ENCODE measurements around the gene LRCH1. TPM values are rescaled to one million over a fixed set of nuclear protein-coding genes. Genes with fewer than 3 reads are reported as not detected.

Gene LRCH1
- total and polyA plus RNA-seq, 7 donors = 1.7 to 7.9 (median 4.1) TPM

DNA sequence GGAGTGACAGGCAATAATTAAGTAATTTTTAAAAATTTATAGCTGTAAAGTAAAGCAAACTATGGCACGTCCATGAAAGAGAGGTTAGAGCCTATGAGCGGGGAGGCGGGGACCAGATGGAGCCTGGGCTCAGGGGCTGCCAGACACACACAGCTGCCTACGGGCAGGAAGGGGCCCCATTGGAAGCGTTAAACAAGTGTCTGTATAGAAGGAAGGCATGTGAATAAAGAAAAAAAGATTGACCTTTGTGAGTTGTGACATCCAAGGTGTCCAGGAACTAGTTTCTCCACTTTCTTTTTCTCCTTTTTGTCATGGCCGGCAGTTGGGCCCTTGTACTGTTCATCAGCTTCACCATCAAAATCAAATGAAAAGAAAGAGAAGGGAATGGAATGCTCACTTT lies 56.8 kb downstream of the LRCH1 start:
- TF ChIP-seq, protein P1, sequence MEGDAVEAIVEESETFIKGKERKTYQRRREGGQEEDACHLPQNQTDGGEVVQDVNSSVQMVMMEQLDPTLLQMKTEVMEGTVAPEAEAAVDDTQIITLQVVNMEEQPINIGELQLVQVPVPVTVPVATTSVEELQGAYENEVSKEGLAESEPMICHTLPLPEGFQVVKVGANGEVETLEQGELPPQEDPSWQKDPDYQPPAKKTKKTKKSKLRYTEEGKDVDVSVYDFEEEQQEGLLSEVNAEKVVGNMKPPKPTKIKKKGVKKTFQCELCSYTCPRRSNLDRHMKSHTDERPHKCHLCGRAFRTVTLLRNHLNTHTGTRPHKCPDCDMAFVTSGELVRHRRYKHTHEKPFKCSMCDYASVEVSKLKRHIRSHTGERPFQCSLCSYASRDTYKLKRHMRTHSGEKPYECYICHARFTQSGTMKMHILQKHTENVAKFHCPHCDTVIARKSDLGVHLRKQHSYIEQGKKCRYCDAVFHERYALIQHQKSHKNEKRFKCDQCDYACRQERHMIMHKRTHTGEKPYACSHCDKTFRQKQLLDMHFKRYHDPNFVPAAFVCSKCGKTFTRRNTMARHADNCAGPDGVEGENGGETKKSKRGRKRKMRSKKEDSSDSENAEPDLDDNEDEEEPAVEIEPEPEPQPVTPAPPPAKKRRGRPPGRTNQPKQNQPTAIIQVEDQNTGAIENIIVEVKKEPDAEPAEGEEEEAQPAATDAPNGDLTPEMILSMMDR (IDR thresholded peaks at IDR 0.05) = no peak
- intact Hi-C loops (cut with DNase I) = no loop called here
- peaks cover 15% of the 10 kb centered on the region for H3K4me1 ChIP-seq
- no peaks in the 10 kb centered on the region for H3K27me3 ChIP-seq (ENCODE audit: insufficient read depth in 3 of 3, low read length in 2 of 3)
- H3K36me3 ChIP-seq (ENCODE audit: insufficient read depth in 1 of 2, low read depth in 1 of 2) = no peaks in the 10 kb centered on the region
- H3K9me3 ChIP-seq = no peaks in the 10 kb centered on the region
- no peak for DNase-seq
- ATAC-seq = no peak
- WGBS, 3 donors = 90 to 92% (median 91%) methylated on average over 6 of the region's 6 CpGs
- H3K27ac ChIP-seq = no peak overlapping the region
- no peak overlapping the region for H3K4me3 ChIP-seq

GRCh38 chr13:46612267-46612666 lies 59.3 kb downstream of the LRCH1 start:
- peaks cover 6% of the 10 kb centered on the region for H3K4me1 ChIP-seq
- ATAC-seq = no peak
- no peak overlapping the region for H3K27ac ChIP-seq
- H3K9me3 ChIP-seq = no peaks in the 10 kb centered on the region
- intact Hi-C loops (cut with DNase I) = no loop called here
- no peaks in the 10 kb centered on the region for H3K36me3 ChIP-seq (ENCODE audit: insufficient read depth in 1 of 2, low read depth in 1 of 2)
- TF ChIP-seq, protein P1 (IDR thresholded peaks at IDR 0.05) = no peak
- H3K27me3 ChIP-seq (ENCODE audit: insufficient read depth in 3 of 3, low read length in 2 of 3) = no peaks in the 10 kb centered on the region
- WGBS, 3 donors = 89 to 95% (median 92%) methylated on average over 3 of the region's 3 CpGs
- no peak for DNase-seq
- no peak overlapping the region for H3K4me3 ChIP-seq

GRCh38 chr13:46613409-46614049 lies 60.6 kb downstream of the LRCH1 start:
- H3K9me3 ChIP-seq = no peaks in the 10 kb centered on the region
- TF ChIP-seq, protein P1 (IDR thresholded peaks at IDR 0.05) = no peak
- ATAC-seq = no peak
- no peak for DNase-seq
- no peak overlapping the region for H3K27ac ChIP-seq
- H3K27me3 ChIP-seq (ENCODE audit: insufficient read depth in 3 of 3, low read length in 2 of 3) = no peaks in the 10 kb centered on the region
- H3K4me1 ChIP-seq = peaks cover 2% of the 10 kb centered on the region
- intact Hi-C loops (cut with DNase I) = no loop called here
- no peaks in the 10 kb centered on the region for H3K36me3 ChIP-seq (ENCODE audit: insufficient read depth in 1 of 2, low read depth in 1 of 2)
- H3K4me3 ChIP-seq = no peak overlapping the region
- WGBS, 3 donors = 89 to 91% (median 90%) methylated on average over 8 of the region's 8 CpGs

GRCh38 chr13:46614582-46614981 lies 61.6 kb downstream of the LRCH1 start:
- H3K4me1 ChIP-seq = peaks cover 2% of the 10 kb centered on the region
- 62 to 64% (median 63%) methylated on average over 7 of the region's 7 CpGs for WGBS, 3 donors

More at GRCh38 chr13:46614582-46614981, 61.6 kb downstream of the LRCH1 start:
- Histone ChIP-seq H3K36me3 (ENCODE audit: insufficient read depth in 1 of 2, low read depth in 1 of 2) (no peaks in the 10 kb centered on the region), H3K27me3 (ENCODE audit: insufficient read depth in 3 of 3, low read length in 2 of 3) (no peaks in the 10 kb centered on the region), H3K27ac (no peak overlapping the region), H3K4me3 (no peak overlapping the region), H3K9me3 (no peaks in the 10 kb centered on the region)
- no peak for ATAC-seq
- TF ChIP-seq, protein P1 (IDR thresholded peaks at IDR 0.05) = no peak
- no peak for DNase-seq
- intact Hi-C loops (cut with DNase I) = no loop called here

Data from psoas muscle (tissue), 8 donors.